Suprapubic skin (tissue), 4 donors: ENCODE data around the gene SMARCD1.

Experiments used
- EP300 ChIP-seq: sonication (generic); formaldehyde crosslinking; IDR thresholded peaks from one replicate; pipeline ENCODE4 v1.6.1; 2017; ENCODE audit warnings: antibody characterized with exemption
- POLR2AphosphoS5 ChIP-seq, 3 donors: sonication (generic); formaldehyde crosslinking; IDR thresholded peaks; one replicate each; pipeline ENCODE4 v1.6.1; 2017; ENCODE audit warnings: antibody characterized with exemption in 3 of 3
- TF ChIP-seq, protein P1 (sequence below), 2 donors: fragments of 200-600 bp in 1 of 2; fragments of 450-650 bp in 1 of 2; sonication (generic) in 1 of 2; IDR thresholded peaks; one replicate each; pipeline ENCODE4 v1.5.1; 2016 to 2019; ENCODE audit warnings: antibody characterized with exemption in 2 of 2, mild to moderate bottlenecking in 1 of 2, moderate library complexity in 1 of 2

DNA sequence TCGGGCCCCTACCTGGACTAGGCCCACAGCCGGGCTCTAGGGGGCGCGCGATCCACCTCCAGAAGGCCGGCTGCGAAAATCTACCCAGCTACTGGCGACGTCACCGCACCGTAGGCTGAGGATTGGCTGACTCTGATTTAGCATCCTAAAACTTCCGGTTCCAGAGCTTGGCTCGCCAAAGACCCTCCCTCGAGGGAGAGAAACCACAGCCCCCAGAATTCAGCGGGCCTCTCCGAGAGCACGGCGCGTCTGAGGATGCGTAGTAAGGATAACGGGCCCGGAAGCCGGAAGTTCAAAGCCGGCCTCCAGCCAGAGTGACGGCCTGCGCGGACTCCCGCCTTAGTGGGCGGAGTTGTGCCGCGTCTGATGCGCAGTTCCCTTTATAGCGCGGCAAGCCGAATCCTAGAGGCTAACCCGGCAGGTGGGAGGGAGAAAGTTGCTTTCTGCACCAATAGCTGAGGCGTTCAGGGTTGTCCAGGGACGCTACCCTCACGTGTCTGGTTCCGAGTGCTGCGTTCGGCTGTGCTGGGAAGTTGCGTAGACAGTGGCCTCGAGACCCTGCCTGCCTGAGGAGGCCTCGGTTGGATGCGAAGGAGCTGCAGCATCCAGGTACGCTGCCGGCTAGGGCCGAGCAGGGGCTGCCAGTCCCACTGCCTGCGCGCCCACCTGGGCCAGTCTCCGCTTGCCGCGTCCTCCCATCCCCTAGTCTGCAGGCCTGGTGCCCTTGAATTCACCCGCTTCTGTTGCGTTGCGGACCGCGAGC, 26.7 kb downstream of the SMARCD1 start, which contains the start of gene COX14:
- TF ChIP-seq POLR2AphosphoS5 (IDR thresholded peaks at IDR 0.05): peak; percentile 84 to 94 (median 88)
- TF ChIP-seq, protein P1, sequence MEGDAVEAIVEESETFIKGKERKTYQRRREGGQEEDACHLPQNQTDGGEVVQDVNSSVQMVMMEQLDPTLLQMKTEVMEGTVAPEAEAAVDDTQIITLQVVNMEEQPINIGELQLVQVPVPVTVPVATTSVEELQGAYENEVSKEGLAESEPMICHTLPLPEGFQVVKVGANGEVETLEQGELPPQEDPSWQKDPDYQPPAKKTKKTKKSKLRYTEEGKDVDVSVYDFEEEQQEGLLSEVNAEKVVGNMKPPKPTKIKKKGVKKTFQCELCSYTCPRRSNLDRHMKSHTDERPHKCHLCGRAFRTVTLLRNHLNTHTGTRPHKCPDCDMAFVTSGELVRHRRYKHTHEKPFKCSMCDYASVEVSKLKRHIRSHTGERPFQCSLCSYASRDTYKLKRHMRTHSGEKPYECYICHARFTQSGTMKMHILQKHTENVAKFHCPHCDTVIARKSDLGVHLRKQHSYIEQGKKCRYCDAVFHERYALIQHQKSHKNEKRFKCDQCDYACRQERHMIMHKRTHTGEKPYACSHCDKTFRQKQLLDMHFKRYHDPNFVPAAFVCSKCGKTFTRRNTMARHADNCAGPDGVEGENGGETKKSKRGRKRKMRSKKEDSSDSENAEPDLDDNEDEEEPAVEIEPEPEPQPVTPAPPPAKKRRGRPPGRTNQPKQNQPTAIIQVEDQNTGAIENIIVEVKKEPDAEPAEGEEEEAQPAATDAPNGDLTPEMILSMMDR (IDR thresholded peaks at IDR 0.05): peak in 1 of 2 donors; percentile 98
- TF ChIP-seq EP300: no peak
